ENCODE results near the gene ZNF791.
"Not testable (repeated sequence)": the region's sequence is repeated elsewhere in the genome, so short reads cannot be mapped to it uniquely, and the experiment has no call there.

ZNF791 gene

DNA sequence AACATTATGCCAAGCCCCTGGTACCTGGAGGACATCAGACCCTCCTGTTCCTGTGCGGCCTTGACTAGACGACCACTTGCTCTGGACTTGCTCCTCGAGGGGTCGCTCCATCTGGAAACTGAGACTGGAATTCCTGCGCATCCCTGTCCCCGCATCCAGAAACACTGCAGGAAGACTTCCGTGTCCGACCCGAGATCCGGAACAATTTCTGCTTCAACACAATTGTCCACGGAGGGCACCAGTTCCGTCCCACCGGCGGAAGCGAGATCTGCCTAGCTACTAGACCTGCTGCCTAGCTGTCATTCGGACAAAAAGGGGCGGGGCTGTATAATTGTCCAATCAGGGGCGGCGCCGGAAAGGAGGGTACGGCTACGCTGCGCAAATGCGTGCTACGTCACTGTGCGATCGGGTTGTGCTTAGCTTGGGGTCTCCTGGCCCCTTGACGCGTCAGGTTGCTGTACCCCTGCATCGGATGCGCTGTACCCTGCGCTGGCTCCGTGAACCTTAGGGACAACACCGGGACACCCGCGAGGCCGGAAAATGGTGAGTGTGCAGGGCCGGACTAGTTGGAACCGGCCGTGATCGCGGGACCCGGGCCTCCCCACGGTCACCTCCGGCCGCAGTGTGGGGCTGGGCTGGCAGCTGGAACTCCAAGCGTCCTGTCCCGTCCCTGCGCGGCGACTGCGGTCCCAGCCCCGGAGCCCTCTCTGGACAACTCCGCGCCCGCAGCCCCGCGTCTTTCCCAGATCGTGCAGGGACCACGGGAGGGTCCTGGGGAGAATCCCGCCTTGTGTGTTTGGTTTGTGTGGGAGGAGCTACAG lies at the start of gene ZNF791, which contains the start of gene ZNF490:
Gene ZNF791 (plus strand): TSS at position 381 of the 821 bp plus-strand sequence. CDS start 160 bp downstream, at position 541.
Gene ZNF490 (minus strand): TSS at position 274 of the 821 bp plus-strand sequence. CDS start 133 bp downstream, at position 141.
- peak; percentile 95 for DNase-seq

- DNase-seq, result peak; percentile 94
These were observed 46.6 kb upstream of the ZNF791 start for GRCh38 chr19:12564016-12564664.

DNA sequence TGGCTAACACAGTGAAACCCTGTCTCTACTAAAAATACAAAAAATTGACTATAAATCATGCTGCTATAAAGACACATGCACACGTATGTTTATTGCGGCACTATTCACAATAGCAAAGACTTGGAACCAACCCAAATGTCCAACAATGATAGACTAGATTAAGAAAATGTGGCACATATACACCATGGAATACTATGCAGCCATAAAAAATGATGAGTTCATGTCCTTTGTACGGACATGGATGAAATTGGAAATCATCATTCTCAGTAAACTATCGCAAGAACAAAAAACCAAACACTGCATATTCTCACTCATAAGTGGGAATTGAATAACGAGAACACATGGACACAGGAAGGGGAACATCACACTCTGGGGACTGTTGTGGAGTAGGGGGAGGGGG lies 44.3 kb upstream of the ZNF791 start:
- not testable (repeated sequence) for DNase-seq

DNA sequence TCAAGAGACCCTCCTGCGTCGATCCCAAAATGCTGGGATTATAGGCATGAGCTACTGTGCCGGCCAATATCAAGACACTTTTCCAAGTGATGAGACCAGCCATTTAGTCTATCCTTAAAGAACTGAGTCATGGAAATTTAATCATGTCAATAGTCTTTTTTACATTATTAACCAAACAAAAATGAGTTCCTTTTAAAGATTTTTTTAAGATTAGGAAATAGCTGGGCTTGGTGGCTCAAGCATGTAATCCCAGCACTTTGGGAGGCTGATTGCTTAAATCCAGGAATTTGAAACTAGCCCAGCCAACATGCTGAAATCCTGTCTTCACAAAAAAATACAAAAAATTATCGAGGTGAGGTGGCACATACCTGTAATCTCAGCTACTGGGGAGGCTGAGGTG lies 42.8 kb upstream of the ZNF791 start:
- no peak for DNase-seq

- no peak for DNase-seq
These were observed 36.7 kb upstream of the ZNF791 start for GRCh38 chr19:12574036-12574435.

GRCh38 chr19:12578641-12579040 lies 32.1 kb upstream of the ZNF791 start:
- no peak for DNase-seq

DNA sequence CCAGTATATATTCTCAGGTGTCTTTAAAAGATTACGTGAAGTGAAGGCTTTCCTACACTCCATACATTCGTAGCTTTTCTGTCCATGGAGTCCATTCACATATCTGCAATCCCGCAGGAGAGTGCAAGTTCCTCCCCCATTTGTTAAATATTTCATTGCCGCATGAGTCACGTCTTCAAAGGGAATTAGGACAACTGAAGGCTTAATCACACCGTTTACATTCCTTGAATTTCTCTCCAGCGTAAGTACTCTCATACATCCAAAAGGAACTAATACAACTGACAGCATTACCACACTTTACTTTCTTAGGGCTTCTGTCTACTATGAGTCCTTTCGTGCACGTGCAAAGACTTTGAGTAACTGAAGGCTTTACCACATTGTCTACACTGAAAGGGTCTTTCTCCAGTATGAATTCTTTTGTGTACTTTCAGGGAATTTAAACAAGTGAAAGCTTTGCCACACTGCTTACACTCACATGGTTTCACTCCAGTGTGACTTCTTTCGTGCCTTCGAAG lies 30.5 kb upstream of the ZNF791 start:
- DNase-seq, result no peak

DNA sequence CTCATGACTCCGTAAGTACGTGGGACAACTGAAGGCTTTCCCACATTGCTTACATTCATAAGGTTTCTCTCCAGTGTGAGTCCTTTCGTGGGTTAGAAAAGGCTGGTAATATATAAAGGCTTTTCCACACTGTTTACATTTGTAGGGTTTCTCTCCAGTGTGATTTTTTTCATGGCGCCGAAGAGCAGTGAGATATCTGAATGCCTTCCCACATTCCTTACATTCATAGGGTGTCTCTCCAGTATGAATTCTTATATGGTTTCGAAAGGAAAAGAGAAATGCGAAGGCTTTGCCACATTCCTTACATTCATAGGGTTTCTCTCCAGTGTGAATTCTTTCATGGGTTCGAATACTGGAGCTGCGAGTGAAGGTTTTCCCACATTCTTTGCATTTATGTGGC lies 29.6 kb upstream of the ZNF791 start:
- no peak for DNase-seq

GRCh38 chr19:12596485-12596884 lies 14.2 kb upstream of the ZNF791 start:
- no peak for DNase-seq

GRCh38 chr19:12596927-12597548 lies 13.7 kb upstream of the ZNF791 start:
- no peak for DNase-seq

DNA sequence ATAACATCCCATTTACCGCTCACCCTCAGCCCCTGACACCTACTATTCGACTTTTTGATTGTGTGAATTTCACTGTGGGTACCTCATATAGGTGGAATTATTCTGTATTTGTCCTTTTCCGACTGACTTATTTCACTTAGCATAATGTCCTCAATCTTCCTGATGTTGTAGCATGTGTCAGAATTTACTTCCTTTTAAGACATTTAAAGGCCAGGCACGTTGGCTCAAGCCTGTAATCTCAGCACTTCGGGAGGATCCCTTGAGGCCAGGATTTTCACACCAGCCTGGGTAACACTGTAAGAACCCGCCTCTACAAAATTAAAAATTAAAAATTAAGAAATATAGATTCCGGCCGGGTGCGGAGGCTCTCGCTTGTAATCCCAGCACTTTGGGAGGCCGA lies 13.1 kb upstream of the ZNF791 start:
- no peak for DNase-seq

- peak; percentile 37 for DNase-seq
These were observed 7.0 kb upstream of the ZNF791 start for GRCh38 chr19:12603714-12604113.

DNA sequence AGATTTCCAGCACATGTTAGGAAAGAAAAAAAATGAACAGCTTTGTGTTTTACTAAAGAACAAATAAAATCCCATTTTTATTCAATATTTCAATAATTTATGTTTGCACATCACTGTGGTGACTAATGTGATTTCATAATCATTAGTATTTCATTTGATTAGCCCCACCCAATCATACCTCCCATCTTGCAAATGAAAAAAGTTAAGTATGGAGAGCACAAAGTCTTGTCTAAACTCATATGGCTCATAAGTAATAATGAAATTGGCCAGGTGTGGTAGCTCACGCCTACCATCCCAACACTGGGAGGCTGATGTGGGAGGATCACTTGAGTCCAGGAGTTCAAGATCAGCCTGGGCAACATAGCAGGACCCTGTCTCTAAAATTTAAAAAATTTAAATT lies 3.9 kb upstream of the ZNF791 start:
- DNase-seq, result no peak

DNA sequence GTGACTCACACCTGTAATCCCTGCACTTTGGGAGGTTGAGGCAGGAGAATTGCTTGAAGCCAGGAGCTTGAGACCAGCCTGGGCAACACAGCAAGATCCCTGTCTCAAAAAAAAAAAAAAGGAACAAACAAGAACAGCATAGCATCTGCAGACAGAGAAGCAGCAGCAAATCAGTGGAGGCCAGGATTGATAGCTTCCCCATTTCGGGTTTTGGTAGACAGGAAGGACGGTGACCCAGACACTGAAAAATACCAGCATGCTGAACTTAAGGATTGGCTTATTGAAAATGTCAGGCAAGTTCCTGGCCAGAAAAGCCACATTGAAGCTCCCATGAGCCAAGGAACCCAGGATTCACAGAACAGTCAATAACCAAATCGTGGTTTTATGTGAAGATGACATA lies 3.1 kb upstream of the ZNF791 start:
- DNase-seq, result no peak

- DNase-seq, result no peak
These were observed 610 bp downstream of the ZNF791 start for GRCh38 chr19:12611361-12611699.

- DNase-seq, result no peak
These were observed 6.9 kb downstream of the ZNF791 start for GRCh38 chr19:12617646-12618045.

GRCh38 chr19:12621253-12622024 lies 10.7 kb downstream of the ZNF791 start:
- DNase-seq, result not testable (repeated sequence)

GRCh38 chr19:12623361-12624031 lies 12.8 kb downstream of the ZNF791 start:
- DNase-seq, result no peak

- no peak for DNase-seq
These were observed 16.2 kb downstream of the ZNF791 start for GRCh38 chr19:12626958-12627357.

GRCh38 chr19:12628040-12629022 lies 17.6 kb downstream of the ZNF791 start:
- no peak for DNase-seq

GRCh38 chr19:12629215-12629614 lies 18.5 kb downstream of the ZNF791 start:
- DNase-seq, result no peak
